Measurements from ENCODE around the gene ADORA3.
"Not testable (repeated sequence)": the region's sequence is repeated elsewhere in the genome, so short reads cannot be mapped to it uniquely, and the experiment has no call there.

The ADORA3 gene

DNA sequence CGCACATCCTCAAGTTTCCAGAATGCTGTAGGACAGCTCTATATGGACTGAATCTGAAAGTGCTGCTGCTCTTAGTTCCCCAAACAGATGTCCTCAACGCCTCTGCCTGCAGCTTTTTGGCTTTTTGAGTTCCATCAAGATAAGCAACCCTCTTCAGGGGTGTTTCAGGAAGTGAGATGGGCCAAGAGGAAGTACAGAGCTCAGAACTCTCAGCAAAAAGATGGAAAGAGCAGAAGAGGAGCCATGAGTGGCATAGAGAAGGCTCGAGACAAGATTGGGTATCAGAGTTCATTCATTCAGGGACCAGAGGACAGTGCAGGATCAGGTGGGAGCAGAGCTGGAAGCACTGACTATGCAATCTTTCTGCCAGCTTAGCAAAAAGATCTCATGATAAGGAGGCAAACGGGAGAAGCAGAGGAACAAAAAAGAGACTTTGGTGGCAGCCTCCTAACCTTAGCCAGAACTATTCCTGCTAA lies at the start of gene ADORA3, which contains the start of gene TMIGD3:
TSS of gene ADORA3 (minus strand) at position 49 of the 476 bp plus-strand sequence. CDS start 279 bp downstream, outside the sequence.
TSS of gene TMIGD3 (minus strand) at position 49 of the 476 bp plus-strand sequence. CDS start 279 bp downstream, outside the sequence.
- no peak for TF ChIP-seq ZNF274 (IDR thresholded peaks at IDR 0.05; ENCODE audit: low read depth, low read length)
- H3K4me3 ChIP-seq (ENCODE audit: low read length) = no peak within 1 kb of the TSS

DNA sequence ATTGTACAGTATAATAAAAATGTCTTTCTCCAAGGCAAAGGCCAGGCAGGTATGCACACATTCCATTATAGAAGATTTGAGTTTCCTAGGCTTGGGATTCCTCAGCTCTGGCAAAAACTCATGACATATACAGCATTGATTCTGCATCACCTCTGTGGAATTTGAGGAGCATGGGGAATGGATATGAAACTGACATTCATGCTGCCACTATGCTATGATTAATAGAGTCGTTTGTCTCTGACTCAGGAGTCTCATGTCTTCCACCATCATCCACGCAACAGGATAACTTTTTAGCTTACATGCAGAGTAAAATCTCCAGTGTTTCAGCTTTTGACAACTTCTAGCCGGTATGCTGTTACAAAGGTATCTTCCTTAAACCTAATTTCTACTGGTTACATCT lies 49.8 kb upstream of the ADORA3 start:
- H3K4me3 ChIP-seq (ENCODE audit: low read length) = no peak overlapping the region
- TF ChIP-seq ZNF274 (IDR thresholded peaks at IDR 0.05; ENCODE audit: low read depth, low read length) = no peak

DNA sequence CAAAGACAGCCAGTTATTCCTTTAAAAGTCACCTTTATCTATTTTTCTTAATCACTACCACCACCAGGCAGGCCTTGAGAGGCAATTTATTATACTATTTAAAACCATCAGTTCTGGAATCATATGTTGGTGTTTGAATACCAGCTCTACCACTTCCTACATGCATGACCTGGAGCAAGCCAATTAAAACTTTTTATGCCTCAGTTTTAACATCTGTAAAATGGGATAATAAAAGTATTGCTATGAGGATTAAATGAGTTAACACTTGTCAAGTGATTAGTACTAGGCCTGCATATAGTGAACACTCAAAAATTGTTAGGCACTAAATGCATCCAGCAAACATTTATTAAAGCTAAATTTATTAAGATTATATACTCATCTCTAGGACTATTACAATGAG lies 49.2 kb upstream of the ADORA3 start:
- no peak for TF ChIP-seq ZNF274 (IDR thresholded peaks at IDR 0.05; ENCODE audit: low read depth, low read length)
- H3K4me3 ChIP-seq (ENCODE audit: low read length) = no peak overlapping the region

DNA sequence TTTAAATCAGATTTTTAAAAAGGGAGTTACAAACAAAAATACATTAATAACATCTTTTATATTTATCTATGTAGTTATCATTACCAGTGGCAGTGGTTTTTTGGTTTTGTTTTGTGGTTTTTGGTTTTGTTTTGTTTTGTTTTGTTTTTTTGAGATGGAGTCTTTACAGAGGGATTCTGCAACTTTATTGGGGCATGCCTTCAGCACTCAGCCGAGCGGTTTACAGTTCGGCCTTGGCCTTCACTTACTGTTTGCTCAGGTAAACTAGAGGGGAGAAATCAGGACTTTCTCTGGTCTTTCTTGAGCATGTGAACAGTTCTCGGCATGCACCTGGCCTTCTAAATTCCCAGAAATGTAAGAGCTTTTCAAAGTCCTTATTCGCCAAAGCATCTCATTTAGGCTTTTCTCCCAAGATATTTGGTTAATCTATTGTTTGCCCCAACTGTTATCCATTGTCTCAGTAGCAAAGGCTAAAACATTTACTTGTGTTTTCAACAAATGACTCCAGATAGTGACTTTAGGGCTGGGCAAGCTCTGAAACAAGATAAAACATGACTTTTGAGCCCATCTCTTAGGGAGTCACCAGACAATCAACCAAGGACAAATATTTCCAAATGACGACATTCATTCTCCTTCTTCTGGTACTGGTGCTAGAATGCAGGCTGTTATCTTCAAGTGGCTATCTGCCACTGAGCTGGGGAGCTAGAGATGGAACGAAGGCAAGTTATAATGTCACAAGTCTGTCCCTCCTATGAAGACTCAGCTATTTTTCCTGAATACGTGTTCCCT lies 48.4 kb upstream of the ADORA3 start:
- no peak overlapping the region for H3K4me3 ChIP-seq (ENCODE audit: low read length)
- no peak for TF ChIP-seq ZNF274 (IDR thresholded peaks at IDR 0.05; ENCODE audit: low read depth, low read length)

DNA sequence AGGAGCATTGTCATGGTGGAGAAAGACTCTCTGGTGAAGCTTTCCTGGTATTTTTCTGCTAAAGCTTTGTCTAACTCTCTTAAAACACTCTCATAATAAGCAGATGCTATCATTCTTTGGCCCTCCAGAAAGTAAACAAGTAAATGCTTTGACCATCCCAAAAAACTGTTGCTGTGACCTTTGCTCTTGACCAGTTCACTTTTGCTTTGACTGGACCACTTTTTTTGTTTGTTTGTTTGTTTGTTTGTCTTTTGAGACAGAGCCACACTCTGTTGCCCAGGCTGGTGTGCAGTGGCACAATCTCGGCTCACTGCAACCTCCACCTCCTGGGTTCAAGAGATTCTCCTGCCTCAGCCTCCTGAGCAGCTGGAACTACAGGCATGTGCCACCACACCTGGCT lies 44.4 kb upstream of the ADORA3 start:
- H3K4me3 ChIP-seq (ENCODE audit: low read length) = not testable (repeated sequence)

DNA sequence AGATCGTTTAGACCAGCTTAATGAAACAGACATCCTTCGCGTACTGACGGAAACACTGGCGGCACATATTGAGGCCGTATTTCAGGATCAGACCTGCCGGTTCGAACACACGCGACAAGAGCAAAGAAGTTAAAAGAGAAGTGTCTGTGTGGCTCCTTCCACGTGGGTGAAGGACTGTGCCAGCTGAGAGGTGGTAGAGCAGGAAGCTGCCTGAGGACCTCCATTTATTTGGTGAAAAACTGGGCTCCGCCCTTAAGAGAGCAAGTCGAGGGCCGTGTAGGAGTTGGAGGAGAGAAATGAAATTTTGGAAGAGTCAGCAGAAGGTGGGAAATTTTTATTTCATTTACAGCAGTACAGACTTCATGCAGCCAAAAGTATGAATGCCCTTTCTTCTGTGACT lies 38.8 kb upstream of the ADORA3 start:
- TF ChIP-seq ZNF274 (IDR thresholded peaks at IDR 0.05; ENCODE audit: low read depth, low read length) = no peak
- no peak overlapping the region for H3K4me3 ChIP-seq (ENCODE audit: low read length)

DNA sequence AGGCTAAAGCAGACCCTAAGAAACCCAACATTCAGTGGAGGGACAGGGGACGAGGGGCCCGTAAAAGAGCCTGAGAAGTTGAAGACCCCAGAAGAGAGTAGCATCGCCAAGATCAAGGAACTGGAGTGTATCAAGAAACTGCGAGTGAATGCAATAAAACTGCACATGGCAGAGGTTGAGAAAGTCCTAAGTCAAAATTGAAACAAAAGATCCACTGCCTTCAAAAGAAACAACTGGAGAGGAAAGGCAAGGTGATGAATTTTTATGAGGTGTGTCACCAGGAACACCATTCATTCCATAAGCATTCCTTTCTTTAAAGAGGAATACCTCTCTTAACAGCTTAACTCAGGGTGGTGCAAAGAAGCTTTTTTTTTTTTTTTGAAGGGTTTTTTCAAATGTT lies 38.3 kb upstream of the ADORA3 start:
- no peak for TF ChIP-seq ZNF274 (IDR thresholded peaks at IDR 0.05; ENCODE audit: low read depth, low read length)
- H3K4me3 ChIP-seq (ENCODE audit: low read length) = no peak overlapping the region

DNA sequence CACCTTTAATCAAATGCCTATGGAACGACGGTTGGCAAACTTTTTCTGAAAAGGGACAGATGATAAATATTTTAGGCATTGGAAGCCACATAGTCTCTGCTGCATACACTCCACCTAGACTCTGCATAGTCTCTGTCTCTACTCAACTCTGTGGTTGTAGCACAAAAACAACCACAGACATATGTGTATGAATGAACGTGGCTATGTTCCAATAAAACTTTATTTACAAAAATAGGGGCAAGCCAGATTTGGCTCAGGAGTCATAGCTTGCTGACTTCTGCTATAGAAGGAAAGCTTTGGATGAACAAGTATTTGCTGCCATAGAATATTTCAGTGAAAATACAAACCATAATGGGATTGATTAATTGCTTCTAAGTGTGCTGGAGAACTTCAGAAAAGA lies 37.5 kb upstream of the ADORA3 start:
- TF ChIP-seq ZNF274 (IDR thresholded peaks at IDR 0.05; ENCODE audit: low read depth, low read length) = no peak
- no peak overlapping the region for H3K4me3 ChIP-seq (ENCODE audit: low read length)

DNA sequence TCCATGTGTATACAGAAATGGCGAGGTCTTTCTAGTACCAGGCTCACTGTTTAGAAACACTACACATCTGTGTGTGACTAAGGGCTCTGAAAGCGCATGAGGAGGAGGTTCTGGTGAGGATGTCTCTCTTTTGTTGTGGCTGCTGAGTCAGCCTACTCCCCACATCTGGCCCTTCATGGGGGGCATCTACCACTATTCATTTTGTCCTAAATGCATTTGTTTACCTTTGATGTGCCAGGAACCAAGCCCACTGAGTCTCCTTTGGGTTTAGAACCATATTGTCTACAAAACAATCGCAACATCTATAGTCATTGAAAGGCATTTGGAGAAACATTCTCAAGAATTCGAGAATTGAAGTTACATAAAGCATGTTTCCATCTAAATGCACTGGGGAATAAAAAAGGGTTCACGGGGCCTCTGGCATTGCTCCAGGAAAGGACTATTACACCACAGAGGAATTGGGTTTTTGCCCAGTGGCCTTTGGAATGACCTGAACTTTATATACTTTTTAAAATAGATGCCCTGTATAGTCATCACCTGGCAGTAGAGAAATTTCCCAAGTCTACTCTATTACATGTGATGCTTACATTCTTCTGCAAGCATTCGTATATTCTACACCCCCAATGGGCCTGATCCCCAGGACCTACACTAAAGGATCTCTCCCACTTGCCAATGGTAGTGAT lies 35.1 kb upstream of the ADORA3 start:
- H3K4me3 ChIP-seq (ENCODE audit: low read length) = no peak overlapping the region
- TF ChIP-seq ZNF274 (IDR thresholded peaks at IDR 0.05; ENCODE audit: low read depth, low read length) = no peak

DNA sequence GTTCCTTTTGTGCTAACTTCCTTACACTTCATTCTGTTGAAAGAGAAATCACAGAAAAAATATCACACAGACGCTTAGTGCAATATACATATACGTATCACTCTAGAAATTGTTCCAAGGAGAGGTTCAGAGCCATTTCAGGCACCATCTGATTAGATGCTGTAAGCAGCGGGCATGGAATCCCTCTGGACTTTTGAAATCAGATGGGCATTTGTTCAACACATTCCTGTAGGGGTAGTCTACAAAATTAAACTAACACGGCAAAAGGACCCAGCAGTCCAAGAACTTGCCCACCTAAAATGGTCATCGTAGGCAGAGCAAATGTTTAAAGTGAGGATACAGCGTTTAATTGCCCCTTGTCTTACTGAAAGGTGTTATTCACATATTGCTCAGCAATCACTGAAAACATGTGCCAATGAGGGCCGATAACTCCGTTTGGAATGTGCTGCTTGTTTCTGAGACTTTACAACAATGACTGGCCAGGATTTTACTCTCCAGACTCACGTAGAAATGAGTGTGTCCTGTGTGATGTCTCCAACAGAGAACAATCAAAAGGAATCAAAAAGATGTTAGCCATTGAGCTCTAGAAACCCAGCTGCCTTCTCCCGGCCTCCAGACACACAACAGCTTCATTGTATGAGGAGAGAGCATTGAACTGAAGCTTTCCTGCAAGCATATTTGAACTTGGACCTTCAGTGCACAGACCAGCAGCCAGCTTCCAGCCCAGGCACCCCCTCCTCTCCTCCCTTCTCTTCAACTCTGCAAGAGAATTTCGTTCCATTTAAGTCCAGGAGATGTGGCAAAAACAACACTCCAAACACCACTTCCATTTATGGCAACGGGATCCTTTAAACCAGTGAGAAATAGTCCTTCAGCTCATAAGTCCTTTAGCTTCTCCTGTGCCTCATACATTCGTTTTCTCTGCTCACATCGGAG lies 32.1 kb upstream of the ADORA3 start:
- no peak for TF ChIP-seq ZNF274 (IDR thresholded peaks at IDR 0.05; ENCODE audit: low read depth, low read length)
- H3K4me3 ChIP-seq (ENCODE audit: low read length) = no peak overlapping the region

DNA sequence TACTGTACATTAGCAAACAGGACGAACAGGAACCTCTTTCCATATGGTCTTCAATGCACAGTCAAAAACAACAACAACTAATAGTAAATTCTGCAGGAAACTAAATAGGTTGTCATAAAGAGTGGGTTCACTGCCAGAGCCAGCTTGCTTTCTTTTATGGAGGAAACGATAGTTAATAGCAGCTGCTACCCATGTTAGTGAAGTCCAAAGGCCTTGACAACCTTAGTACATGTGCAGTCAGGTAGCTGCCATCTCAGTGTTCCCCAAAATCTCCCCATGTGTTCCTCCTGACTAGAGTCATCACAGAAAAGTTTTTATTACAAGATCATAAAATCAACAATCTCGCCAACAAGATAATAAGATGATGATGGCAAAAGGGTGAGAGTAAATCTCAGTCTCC lies 16.6 kb upstream of the ADORA3 start:
- no peak overlapping the region for H3K4me3 ChIP-seq (ENCODE audit: low read length)
- TF ChIP-seq ZNF274 (IDR thresholded peaks at IDR 0.05; ENCODE audit: low read depth, low read length) = no peak

DNA sequence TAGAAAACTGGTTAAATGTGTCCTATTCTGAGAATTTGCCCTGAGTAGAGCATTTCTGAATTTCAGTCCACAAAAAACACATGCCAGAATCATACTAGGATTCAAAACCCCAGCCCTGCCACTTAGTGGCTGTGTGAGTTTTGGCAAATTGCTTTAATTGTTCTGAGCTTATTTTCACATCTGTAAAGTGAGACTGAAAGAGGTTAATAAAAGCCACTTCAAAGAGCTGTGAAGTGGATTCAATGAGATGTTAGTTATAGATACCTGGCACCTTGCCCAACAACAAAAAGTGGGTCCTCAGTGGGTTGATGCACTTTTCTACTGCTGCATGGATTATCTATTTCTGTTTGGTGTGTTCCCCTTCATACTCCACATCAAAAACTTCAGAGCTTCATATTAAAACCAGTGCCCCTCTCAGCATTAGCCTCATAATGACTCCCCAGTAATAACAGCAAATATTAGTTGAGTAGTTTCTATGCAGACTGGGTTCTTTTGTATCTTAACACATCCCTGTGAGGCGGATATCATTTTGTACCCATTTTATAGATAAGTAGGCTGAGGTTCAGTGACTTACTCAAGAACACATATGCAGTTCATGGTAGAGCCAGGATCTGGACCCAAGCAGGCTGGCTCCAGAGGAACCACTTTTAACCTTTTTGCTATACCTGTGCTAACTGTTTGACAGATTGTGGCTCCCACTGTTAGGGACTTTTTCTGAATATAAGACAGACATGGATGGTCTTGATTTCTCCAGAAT lies 14.2 kb upstream of the ADORA3 start:
- TF ChIP-seq ZNF274 (IDR thresholded peaks at IDR 0.05; ENCODE audit: low read depth, low read length) = no peak
- no peak overlapping the region for H3K4me3 ChIP-seq (ENCODE audit: low read length)

DNA sequence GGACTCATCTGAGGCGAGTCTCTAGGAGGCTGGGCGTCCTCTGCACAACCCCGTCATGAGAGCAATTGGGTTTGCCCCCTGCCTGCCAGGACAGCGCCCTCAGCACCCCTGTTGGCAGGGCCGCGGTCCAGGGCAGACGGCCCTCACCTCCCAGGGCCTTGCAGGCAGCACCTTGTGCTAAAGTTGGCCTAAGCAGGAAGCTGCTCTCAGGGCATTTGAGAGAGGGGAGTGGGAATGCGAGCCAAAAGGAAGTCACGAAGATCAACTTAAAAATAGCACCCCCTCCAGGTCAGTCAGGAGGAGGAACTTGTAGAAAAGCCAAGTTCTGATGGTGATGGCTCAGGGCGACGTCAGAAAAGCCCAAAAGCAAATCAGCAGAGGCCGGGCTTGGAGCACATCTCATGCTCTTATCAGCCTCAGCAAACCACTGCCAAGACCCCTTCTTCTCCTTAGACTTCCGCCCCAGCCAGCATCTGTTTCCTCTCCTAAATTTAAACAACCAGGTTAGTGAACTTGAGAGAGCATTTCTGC lies 12.6 kb upstream of the ADORA3 start:
- peak overlapping the region; percentile 28; the same call in 1 of the 2 replicates for H3K4me3 ChIP-seq (ENCODE audit: low read length)
- TF ChIP-seq ZNF274 (IDR thresholded peaks at IDR 0.05; ENCODE audit: low read depth, low read length) = no peak

All from GM08714 (cell line).